Thyroid gland (tissue), 4 donors: ENCODE results near the gene ANKRD45.

Experiments
- POLR2A ChIP-seq, 2 donors: fragments of 450-650 bp; IDR thresholded peaks; one replicate each; pipeline ENCODE4 v1.6.1; 2017; ENCODE audit warnings: antibody characterized with exemption in 2 of 2, mild to moderate bottlenecking in 2 of 2, moderate library complexity in 1 of 2
- TF ChIP-seq, protein P1 (sequence below), 6 experiments: fragments of 200-600 bp in 3 of 6; fragments of 450-650 bp in 3 of 6; sonication (generic) in 3 of 6; IDR thresholded peaks; one replicate each; pipeline ENCODE4 v1.5.1; 2016 to 2019; ENCODE audit warnings: antibody characterized with exemption in 6 of 6, mild to moderate bottlenecking in 2 of 6, inconsistent platforms in 1 of 6, moderate library complexity in 1 of 6

DNA sequence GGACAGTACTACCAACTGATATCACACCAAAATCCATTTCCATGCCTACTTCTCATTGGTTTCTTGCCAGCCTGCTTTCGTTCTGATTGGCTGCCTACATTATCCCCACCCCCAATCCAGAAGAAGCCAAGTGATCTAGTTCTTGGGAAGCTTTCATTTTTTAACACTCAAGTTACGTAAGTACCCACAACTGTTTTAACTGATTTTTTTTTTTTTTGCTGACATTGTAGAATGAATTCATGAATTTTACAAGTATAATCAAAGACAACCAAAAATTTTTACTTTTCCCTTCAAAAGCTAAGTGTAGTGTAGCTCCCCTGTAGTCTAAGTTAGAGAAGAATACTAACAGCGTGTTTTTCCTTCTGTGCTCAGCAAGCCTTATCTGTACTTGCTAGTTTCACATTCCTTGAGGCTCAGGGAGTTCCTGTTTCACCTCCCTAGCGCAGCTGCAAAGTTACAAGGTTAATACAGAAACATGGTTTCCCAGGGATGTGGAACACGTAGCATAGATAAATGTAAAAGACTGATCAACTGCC lies 66.5 kb downstream of the ANKRD45 start, which contains the start of gene SLC9C2:
- no peak for TF ChIP-seq POLR2A (IDR thresholded peaks at IDR 0.05)
- TF ChIP-seq, protein P1, sequence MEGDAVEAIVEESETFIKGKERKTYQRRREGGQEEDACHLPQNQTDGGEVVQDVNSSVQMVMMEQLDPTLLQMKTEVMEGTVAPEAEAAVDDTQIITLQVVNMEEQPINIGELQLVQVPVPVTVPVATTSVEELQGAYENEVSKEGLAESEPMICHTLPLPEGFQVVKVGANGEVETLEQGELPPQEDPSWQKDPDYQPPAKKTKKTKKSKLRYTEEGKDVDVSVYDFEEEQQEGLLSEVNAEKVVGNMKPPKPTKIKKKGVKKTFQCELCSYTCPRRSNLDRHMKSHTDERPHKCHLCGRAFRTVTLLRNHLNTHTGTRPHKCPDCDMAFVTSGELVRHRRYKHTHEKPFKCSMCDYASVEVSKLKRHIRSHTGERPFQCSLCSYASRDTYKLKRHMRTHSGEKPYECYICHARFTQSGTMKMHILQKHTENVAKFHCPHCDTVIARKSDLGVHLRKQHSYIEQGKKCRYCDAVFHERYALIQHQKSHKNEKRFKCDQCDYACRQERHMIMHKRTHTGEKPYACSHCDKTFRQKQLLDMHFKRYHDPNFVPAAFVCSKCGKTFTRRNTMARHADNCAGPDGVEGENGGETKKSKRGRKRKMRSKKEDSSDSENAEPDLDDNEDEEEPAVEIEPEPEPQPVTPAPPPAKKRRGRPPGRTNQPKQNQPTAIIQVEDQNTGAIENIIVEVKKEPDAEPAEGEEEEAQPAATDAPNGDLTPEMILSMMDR (IDR thresholded peaks at IDR 0.05): no peak
